ENCODE data around the gene ABHD17C.

- TF ChIP-seq EP300 (IDR thresholded peaks at IDR 0.05) = no peak
- TF ChIP-seq, protein P1, sequence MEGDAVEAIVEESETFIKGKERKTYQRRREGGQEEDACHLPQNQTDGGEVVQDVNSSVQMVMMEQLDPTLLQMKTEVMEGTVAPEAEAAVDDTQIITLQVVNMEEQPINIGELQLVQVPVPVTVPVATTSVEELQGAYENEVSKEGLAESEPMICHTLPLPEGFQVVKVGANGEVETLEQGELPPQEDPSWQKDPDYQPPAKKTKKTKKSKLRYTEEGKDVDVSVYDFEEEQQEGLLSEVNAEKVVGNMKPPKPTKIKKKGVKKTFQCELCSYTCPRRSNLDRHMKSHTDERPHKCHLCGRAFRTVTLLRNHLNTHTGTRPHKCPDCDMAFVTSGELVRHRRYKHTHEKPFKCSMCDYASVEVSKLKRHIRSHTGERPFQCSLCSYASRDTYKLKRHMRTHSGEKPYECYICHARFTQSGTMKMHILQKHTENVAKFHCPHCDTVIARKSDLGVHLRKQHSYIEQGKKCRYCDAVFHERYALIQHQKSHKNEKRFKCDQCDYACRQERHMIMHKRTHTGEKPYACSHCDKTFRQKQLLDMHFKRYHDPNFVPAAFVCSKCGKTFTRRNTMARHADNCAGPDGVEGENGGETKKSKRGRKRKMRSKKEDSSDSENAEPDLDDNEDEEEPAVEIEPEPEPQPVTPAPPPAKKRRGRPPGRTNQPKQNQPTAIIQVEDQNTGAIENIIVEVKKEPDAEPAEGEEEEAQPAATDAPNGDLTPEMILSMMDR (IDR thresholded peaks at IDR 0.05) = no peak
These were observed 50.8 kb downstream of the ABHD17C start for GRCh38 chr15:80745888-80746287.

Data from tibial nerve (tissue), 4 donors.